Measurements from ENCODE around the gene CDKN2D. TPM values are rescaled to one million over a fixed set of nuclear protein-coding genes. Genes with fewer than 3 reads are reported as not detected.

The CDKN2D gene
- total RNA-seq, 1 donor from 2014 or later = 6.5 TPM

GRCh38 chr19:10548746-10549276 is 20.0 kb downstream of the CDKN2D start:
- no peaks in the 10 kb centered on the region for H3K27me3 Mint-ChIP-seq
- no peaks in the 10 kb centered on the region for H3K9me3 Mint-ChIP-seq
- H3K36me3 Mint-ChIP-seq = no peaks in the 10 kb centered on the region
- H3K27ac Mint-ChIP-seq = no peak overlapping the region
- H3K4me3 Mint-ChIP-seq = no peak overlapping the region
- H3K4me1 Mint-ChIP-seq (ENCODE audit: unreplicated experiment) = no peaks in the 10 kb centered on the region
- DNase-seq (ENCODE audit: extremely low spot score, unreplicated experiment) = no peak
- no peak for TF ChIP-seq CTCF (conservative IDR thresholded peaks at IDR 0.05)

- Mint-ChIP-seq H3K36me3 (no peaks in the 10 kb centered on the region), H3K27ac (no peak overlapping the region), H3K9me3 (no peaks in the 10 kb centered on the region), H3K4me3 (no peak overlapping the region), H3K4me1 (ENCODE audit: unreplicated experiment) (no peaks in the 10 kb centered on the region), H3K27me3 (no peaks in the 10 kb centered on the region)
- DNase-seq (ENCODE audit: extremely low spot score, unreplicated experiment) = no peak
- TF ChIP-seq CTCF (conservative IDR thresholded peaks at IDR 0.05) = no peak
Measured at GRCh38 chr19:10546817-10547216, 22.0 kb downstream of the CDKN2D start.

- no peaks in the 10 kb centered on the region for H3K4me1 Mint-ChIP-seq (ENCODE audit: unreplicated experiment)
- peak overlapping the region; percentile 90 for H3K4me3 Mint-ChIP-seq
- H3K27ac Mint-ChIP-seq = peak overlapping the region; percentile 41
- peaks cover 3% of the 10 kb centered on the region for H3K27me3 Mint-ChIP-seq
- no peaks in the 10 kb centered on the region for H3K9me3 Mint-ChIP-seq
- TF ChIP-seq CTCF (conservative IDR thresholded peaks at IDR 0.05) = no peak
- no peaks in the 10 kb centered on the region for H3K36me3 Mint-ChIP-seq
- DNase-seq (ENCODE audit: extremely low spot score, unreplicated experiment) = no peak
Measured at GRCh38 chr19:10544753-10545251, 24.0 kb downstream of the CDKN2D start.

GRCh38 chr19:10544242-10544752 is 24.5 kb downstream of the CDKN2D start:
- peak overlapping the region; percentile 90 for H3K4me3 Mint-ChIP-seq
- H3K36me3 Mint-ChIP-seq = no peaks in the 10 kb centered on the region
- peak overlapping the region; percentile 41 for H3K27ac Mint-ChIP-seq
- no peak for DNase-seq (ENCODE audit: extremely low spot score, unreplicated experiment)
- H3K4me1 Mint-ChIP-seq (ENCODE audit: unreplicated experiment) = no peaks in the 10 kb centered on the region
- H3K27me3 Mint-ChIP-seq = peaks cover 3% of the 10 kb centered on the region
- no peak for TF ChIP-seq CTCF (conservative IDR thresholded peaks at IDR 0.05)
- no peaks in the 10 kb centered on the region for H3K9me3 Mint-ChIP-seq

GRCh38 chr19:10543420-10544241 is 25.1 kb downstream of the CDKN2D start, which contains the start of gene ATG4D:
Gene ATG4D, plus strand, starts transcription at chr19:10543904. Its CDS starts 187 bp downstream, at chr19:10544091.
- H3K9me3 Mint-ChIP-seq = no peaks in the 10 kb centered on the region
- no peaks in the 10 kb centered on the region for H3K36me3 Mint-ChIP-seq
- peak within 1 kb of the TSS; percentile 90 for H3K4me3 Mint-ChIP-seq
- peak within 1 kb of the TSS; percentile 84 for H3K27ac Mint-ChIP-seq
- H3K4me1 Mint-ChIP-seq (ENCODE audit: unreplicated experiment) = no peaks in the 10 kb centered on the region
- TF ChIP-seq CTCF (conservative IDR thresholded peaks at IDR 0.05) = no peak
- peak; percentile 88 for DNase-seq (ENCODE audit: extremely low spot score, unreplicated experiment)
- H3K27me3 Mint-ChIP-seq = peaks cover 10% of the 10 kb centered on the region

Data from type B pancreatic cell (in vitro differentiated cells).